GM21786 (cell line): ENCODE results near the gene DIP2B.
"Not testable (repeated sequence)": the region's sequence is repeated elsewhere in the genome, so short reads cannot be mapped to it uniquely, and the experiment has no call there.

ENCODE experiments used
- ATAC-seq: cut with Tn5 transposase; IDR thresholded peaks from one replicate; pipeline ENCODE4 v1.9.1; 2021; ENCODE audit not compliant: unreplicated experiment

DIP2B gene

GRCh38 chr12:50672158-50672557 lies 167.4 kb downstream of the DIP2B start:
- ATAC-seq: no peak

GRCh38 chr12:50676756-50677155 lies 172.0 kb downstream of the DIP2B start:
- no peak for ATAC-seq

GRCh38 chr12:50677858-50678257 lies 173.1 kb downstream of the DIP2B start:
- ATAC-seq: no peak

GRCh38 chr12:50678650-50679365 lies 174.0 kb downstream of the DIP2B start:
- no peak for ATAC-seq

- no peak for ATAC-seq
Observed at GRCh38 chr12:50679612-50680011, 174.8 kb downstream of the DIP2B start.

- ATAC-seq: not testable (repeated sequence)
Observed at GRCh38 chr12:50681064-50681463, 176.3 kb downstream of the DIP2B start.

GRCh38 chr12:50685641-50686040 lies 180.9 kb downstream of the DIP2B start:
- no peak for ATAC-seq

GRCh38 chr12:50686406-50686805 lies 181.6 kb downstream of the DIP2B start:
- ATAC-seq: no peak

- ATAC-seq: no peak
Observed at GRCh38 chr12:50686976-50687375, 182.2 kb downstream of the DIP2B start.

- ATAC-seq: no peak
Observed at GRCh38 chr12:50689437-50689836, 184.7 kb downstream of the DIP2B start.

- no peak for ATAC-seq
Observed at GRCh38 chr12:50690925-50691324, 186.1 kb downstream of the DIP2B start.

GRCh38 chr12:50695961-50696360 lies 191.2 kb downstream of the DIP2B start:
- ATAC-seq: no peak

- ATAC-seq: no peak
Observed at GRCh38 chr12:50696931-50697330, 192.1 kb downstream of the DIP2B start.

- ATAC-seq: no peak
Observed at GRCh38 chr12:50699154-50699553, 194.4 kb downstream of the DIP2B start.

GRCh38 chr12:50699940-50700339 lies 195.2 kb downstream of the DIP2B start:
- no peak for ATAC-seq

GRCh38 chr12:50706606-50707005 lies 201.8 kb downstream of the DIP2B start:
- ATAC-seq: no peak

GRCh38 chr12:50707396-50707795 lies 202.6 kb downstream of the DIP2B start:
- ATAC-seq: no peak

- no peak for ATAC-seq
Observed at GRCh38 chr12:50708631-50709030, 203.8 kb downstream of the DIP2B start.

GRCh38 chr12:50711121-50711520 lies 206.3 kb downstream of the DIP2B start:
- no peak for ATAC-seq

GRCh38 chr12:50715174-50715573 lies 210.4 kb downstream of the DIP2B start:
- no peak for ATAC-seq

- ATAC-seq: no peak
Observed at GRCh38 chr12:50718760-50719159, 214.0 kb downstream of the DIP2B start.

GRCh38 chr12:50720085-50720484 lies 215.3 kb downstream of the DIP2B start:
- ATAC-seq: no peak

- no peak for ATAC-seq
Observed at GRCh38 chr12:50720501-50720900, 215.7 kb downstream of the DIP2B start.
